GM10248 (cell line): Measurements from ENCODE around the gene LTF.
"Not testable (repeated sequence)": the region's sequence is repeated elsewhere in the genome, so short reads cannot be mapped to it uniquely, and the experiment has no call there.

Experiments
- CTCF ChIA-PET: fragments of 300-600 bp; sonication (Branson Sonifier 250); formaldehyde crosslinking; extraction: SDS; loops from one replicate; lab custom pipeline; 2021; ENCODE audit warnings: antibody characterized with exemption; lab: Yijun Ruan, JAX
- POLR2A ChIA-PET: fragments of 350-650 bp; sonication (Branson Sonifier 250); formaldehyde crosslinking; extraction: SDS; loops from one replicate; lab custom pipeline; 2020; ENCODE audit warnings: antibody characterized with exemption; lab: Yijun Ruan, JAX
- DNase-seq: peaks from one replicate; pipeline ENCODE4 v3.0.0; 2012; ENCODE audit errors: extremely low spot score
- TF ChIP-seq, protein P1 (sequence below): IDR thresholded peaks from 2 replicates; pipeline ENCODE4 v1.5.1; 2012; ENCODE audit warnings: mild to moderate bottlenecking, low read depth; ENCODE audit errors: extremely low read depth, missing control alignments, control extremely low read depth

Gene LTF

DNA sequence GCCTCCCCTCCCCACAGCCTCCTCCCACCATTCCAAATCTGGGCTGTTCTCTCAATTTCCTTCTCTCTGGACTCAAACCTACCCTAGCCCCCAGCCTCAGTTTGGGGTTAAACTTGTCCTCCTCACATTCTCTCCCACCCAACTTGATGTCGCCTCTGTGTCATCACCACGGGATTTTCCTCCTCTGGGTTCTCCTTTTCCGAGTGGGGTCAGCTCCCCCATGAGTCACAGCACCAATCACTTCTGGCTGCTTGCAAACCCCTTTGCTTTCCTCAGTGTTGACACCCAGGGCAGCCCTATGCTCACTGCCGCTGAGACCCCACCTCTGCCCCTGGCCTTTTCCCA, 58.3 kb downstream of the LTF start:
- no peak for DNase-seq
- ChIA-PET POLR2A (no interaction called here), CTCF (interaction anchor here (1.5 kb wide), 1 partner anchor 28 kb away, joined by 6 read pairs; no protein-coding TSS in a partner anchor)
- TF ChIP-seq, protein P1, sequence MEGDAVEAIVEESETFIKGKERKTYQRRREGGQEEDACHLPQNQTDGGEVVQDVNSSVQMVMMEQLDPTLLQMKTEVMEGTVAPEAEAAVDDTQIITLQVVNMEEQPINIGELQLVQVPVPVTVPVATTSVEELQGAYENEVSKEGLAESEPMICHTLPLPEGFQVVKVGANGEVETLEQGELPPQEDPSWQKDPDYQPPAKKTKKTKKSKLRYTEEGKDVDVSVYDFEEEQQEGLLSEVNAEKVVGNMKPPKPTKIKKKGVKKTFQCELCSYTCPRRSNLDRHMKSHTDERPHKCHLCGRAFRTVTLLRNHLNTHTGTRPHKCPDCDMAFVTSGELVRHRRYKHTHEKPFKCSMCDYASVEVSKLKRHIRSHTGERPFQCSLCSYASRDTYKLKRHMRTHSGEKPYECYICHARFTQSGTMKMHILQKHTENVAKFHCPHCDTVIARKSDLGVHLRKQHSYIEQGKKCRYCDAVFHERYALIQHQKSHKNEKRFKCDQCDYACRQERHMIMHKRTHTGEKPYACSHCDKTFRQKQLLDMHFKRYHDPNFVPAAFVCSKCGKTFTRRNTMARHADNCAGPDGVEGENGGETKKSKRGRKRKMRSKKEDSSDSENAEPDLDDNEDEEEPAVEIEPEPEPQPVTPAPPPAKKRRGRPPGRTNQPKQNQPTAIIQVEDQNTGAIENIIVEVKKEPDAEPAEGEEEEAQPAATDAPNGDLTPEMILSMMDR = no peak

DNA sequence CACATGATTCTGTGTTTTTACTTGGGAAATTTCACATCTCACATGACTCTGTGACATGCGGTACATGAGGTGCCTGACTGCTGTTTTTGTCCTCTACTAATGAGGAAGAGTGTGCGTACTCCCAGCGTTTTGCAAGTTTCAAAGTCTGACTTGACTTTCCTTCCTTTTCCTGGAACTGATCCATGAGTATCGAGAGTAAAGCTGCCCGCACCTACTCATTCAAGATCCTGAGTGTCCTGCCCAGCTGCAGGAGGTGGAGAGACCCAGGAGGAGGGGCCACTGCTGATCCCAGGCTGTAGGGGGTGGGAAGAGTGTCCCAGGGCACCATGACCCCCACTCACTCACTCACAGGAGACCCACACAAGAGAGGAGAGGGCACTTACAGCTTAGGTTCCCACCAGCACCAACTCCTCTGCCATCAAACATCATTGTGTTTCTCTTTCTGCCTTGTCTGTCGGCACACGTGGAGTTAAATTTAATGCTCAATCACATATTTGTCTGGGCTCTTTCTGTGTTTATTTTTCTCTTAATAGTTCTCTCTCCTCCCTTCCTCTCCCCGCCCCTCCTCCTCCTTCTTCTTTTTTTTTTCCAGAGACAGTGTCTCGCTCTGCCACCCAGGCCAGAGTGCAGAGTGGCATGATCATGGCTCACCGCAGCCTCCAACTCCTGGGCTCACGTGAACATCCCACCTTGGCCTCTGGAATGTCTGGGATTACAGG, 59.2 kb downstream of the LTF start:
- DNase-seq = no peak
- ChIA-PET CTCF (interaction anchor here (1.0 kb wide), 1 partner anchor 37 kb away, joined by 3 read pairs; no protein-coding TSS in a partner anchor), POLR2A (no interaction called here)
- TF ChIP-seq, protein P1 = no peak

DNA sequence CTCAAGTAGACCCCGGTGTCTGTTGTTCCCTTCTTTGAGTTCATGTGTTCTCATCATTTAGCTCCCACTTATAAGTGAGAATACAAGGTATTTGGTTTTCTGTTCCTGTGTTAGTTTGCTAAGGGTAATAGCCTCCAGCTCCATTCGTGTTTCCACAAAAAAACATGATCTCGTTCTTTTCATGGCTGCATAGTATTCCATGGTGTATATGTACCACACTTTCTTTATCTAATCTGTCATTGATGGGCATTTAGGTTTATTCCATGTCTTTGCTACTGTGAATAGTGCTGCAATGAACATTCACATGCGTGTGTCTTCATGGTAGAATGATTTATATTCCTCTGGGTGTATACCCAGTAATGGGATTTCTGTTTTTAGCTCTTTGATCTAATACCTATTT, 61.8 kb downstream of the LTF start:
- DNase-seq, POLR2A ChIA-PET: not testable (repeated sequence)
- CTCF ChIA-PET = interaction anchor here (1.1 kb wide), 1 partner anchor 25 kb away, joined by 3 read pairs; no protein-coding TSS in a partner anchor

DNA sequence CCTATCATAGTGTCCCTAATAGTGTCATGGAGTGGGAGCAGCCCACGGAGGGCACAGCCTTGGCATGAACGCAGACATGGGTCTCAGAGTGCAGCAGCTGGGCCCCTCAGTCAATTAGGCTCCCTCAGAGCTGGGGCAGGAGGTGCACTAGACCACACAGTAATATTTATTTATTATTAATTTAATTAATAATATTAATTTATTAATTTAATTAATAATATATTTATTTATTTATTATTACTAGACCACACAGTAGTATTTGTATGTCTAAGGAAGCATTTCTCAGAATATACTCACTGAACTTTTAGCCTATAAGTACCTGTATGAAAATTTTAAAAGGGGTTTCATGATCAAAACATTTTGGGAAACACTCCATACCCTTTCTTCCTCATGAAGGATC, 63.1 kb downstream of the LTF start:
- POLR2A ChIA-PET = no interaction called here
- TF ChIP-seq, protein P1 = no peak
- no peak for DNase-seq
- CTCF ChIA-PET = interaction anchor here (2.0 kb wide), 1 partner anchor 32 kb away, joined by 6 read pairs; the partner anchor contains the start of gene CCR5

DNA sequence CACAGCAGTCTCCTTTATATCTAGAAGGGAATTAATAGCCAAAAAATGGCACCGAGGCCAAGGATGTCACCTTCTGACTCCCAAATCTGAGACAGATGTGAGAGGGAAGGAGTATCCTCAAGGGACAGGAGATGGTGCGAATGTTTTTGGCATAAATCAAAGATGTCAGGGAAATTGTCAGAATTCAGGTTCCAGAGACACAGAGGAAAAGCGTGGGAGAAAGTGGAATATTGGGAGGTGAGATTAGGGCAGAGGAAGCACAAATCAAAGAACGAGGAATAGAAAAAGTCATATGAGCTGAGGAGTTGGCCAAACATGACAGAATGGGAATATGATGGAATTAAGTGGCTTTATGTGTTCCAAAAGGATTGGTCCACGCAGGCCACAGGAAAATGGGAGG, 63.9 kb downstream of the LTF start:
- ChIA-PET POLR2A (no interaction called here), CTCF (interaction anchor here (0.8 to 2.0 kb wide), 3 partner anchors 10 to 31 kb away, joined by 3 to 6 read pairs (median 4); partner anchors contain the start of gene CCR5)
- TF ChIP-seq, protein P1 = no peak

DNA sequence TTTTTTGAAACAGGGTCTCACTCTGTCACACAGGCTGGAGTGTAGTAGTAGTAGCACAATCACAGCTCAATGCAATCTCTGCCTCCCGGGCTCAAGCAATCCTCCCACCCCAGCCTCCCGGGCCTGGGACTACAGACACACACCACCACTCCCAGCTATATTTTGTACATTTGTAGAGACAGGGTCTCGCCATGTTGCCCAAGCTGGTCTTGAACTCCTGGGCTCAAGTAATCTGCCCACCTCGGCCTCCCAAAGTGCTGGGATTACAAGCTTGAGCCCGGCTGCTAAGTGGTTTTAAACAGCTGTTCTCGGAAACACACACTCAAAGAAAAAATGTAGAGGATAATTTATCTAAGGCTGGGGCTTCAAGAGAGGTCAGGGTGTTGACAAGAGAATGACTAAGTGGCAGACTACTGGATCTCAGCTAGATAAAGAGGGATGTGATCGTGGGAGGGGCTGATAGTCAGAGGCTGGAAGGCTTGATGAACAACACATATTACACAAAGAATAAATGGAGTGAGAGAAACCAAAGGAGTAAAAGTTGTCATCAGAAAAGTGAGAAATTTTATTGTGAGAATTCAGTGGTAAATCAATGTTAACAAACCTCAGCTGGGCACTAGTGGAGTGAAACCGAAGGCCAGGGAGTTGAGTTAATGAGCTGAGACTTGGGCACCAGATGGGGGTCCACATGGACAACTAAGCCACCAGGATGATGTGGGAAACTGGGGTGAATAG, 64.5 kb downstream of the LTF start:
- DNase-seq = no peak
- TF ChIP-seq, protein P1 = no peak
- ChIA-PET POLR2A (no interaction called here), CTCF (interaction anchor here (0.8 to 2.0 kb wide), 5 partner anchors 9 to 230 kb away, joined by 3 to 6 read pairs (median 4); partner anchors contain the start of gene CCR5)

More for the DNA sequence above, 63.9 kb downstream of the LTF start:
- DNase-seq = no peak
